ENCODE results near the gene POLH. TPM values are rescaled to one million over a fixed set of nuclear protein-coding genes. Genes with fewer than 3 reads are reported as not detected.
A peak's percentile ranks its signal among the peaks of the same experiment; 100 is the strongest.
"Not testable (repeated sequence)": the region's sequence is repeated elsewhere in the genome, so short reads cannot be mapped to it uniquely, and the experiment has no call there.

The POLH gene
- total and polyA plus RNA-seq, 2 experiments from 2014 or later = 5.6 to 10.3 TPM

- no peaks in the 10 kb centered on the region for H3K4me1 ChIP-seq (ENCODE audit: low read depth)
- no peaks in the 10 kb centered on the region for H3K27me3 ChIP-seq
- DNase-seq (ENCODE audit: low read depth in 1 of 2, low spot score in 1 of 2) = no peak
- no peak overlapping the region for H3K27ac ChIP-seq
- TF ChIP-seq CTCF (IDR thresholded peaks at IDR 0.05; ENCODE audit: low read depth, low read length) = no peak
- no peaks in the 10 kb centered on the region for H3K9me3 ChIP-seq (ENCODE audit: low read depth)
- no peak overlapping the region for H3K4me3 ChIP-seq
- peaks cover 26% of the 10 kb centered on the region for H3K36me3 ChIP-seq
Measured at GRCh38 chr6:43588194-43588593, 12.2 kb downstream of the POLH start.

- not testable (repeated sequence) for H3K4me1 ChIP-seq (ENCODE audit: low read depth); H3K27ac ChIP-seq; H3K9me3 ChIP-seq (ENCODE audit: low read depth); DNase-seq (ENCODE audit: low read depth in 1 of 2, low spot score in 1 of 2); H3K4me3 ChIP-seq; H3K27me3 ChIP-seq
- H3K36me3 ChIP-seq = peaks cover 12% of the 10 kb centered on the region
Measured at GRCh38 chr6:43589564-43589963, 13.6 kb downstream of the POLH start.

GRCh38 chr6:43593938-43594337 lies 18.0 kb downstream of the POLH start:
- Histone ChIP-seq H3K4me1 (ENCODE audit: low read depth) (no peaks in the 10 kb centered on the region), H3K27ac (no peak overlapping the region), H3K27me3 (no peaks in the 10 kb centered on the region), H3K9me3 (ENCODE audit: low read depth) (no peaks in the 10 kb centered on the region), H3K4me3 (no peak overlapping the region), H3K36me3 (peaks cover 4% of the 10 kb centered on the region)
- no peak for TF ChIP-seq CTCF (IDR thresholded peaks at IDR 0.05; ENCODE audit: low read depth, low read length)
- peak in 1 of 2 donors; percentile 50 for DNase-seq (ENCODE audit: low read depth in 1 of 2, low spot score in 1 of 2)

- H3K36me3 ChIP-seq = peaks cover 21% of the 10 kb centered on the region
Measured at GRCh38 chr6:43600595-43600994, 24.6 kb downstream of the POLH start.

GRCh38 chr6:43604174-43604573 lies 28.2 kb downstream of the POLH start:
- DNase-seq (ENCODE audit: low read depth in 1 of 2, low spot score in 1 of 2) = peak in 1 of 2 donors; percentile 84
- Histone ChIP-seq H3K27me3 (no peaks in the 10 kb centered on the region), H3K9me3 (ENCODE audit: low read depth) (no peaks in the 10 kb centered on the region), H3K27ac (no peak overlapping the region), H3K4me3 (no peak overlapping the region), H3K4me1 (ENCODE audit: low read depth) (peaks cover 8% of the 10 kb centered on the region), H3K36me3 (peaks cover 27% of the 10 kb centered on the region)
- no peak for TF ChIP-seq CTCF (IDR thresholded peaks at IDR 0.05; ENCODE audit: low read depth, low read length)

More at GRCh38 chr6:43600595-43600994, 24.6 kb downstream of the POLH start:
- Histone ChIP-seq H3K27me3 (no peaks in the 10 kb centered on the region), H3K4me1 (ENCODE audit: low read depth) (no peaks in the 10 kb centered on the region), H3K9me3 (ENCODE audit: low read depth) (no peaks in the 10 kb centered on the region), H3K4me3 (no peak overlapping the region), H3K27ac (no peak overlapping the region)
- DNase-seq (ENCODE audit: low read depth in 1 of 2, low spot score in 1 of 2) = no peak
- no peak for TF ChIP-seq CTCF (IDR thresholded peaks at IDR 0.05; ENCODE audit: low read depth, low read length)

GRCh38 chr6:43606019-43606418 lies 30.0 kb downstream of the POLH start:
- no peak for DNase-seq (ENCODE audit: low read depth in 1 of 2, low spot score in 1 of 2)
- Histone ChIP-seq H3K36me3 (peaks cover 27% of the 10 kb centered on the region), H3K4me1 (ENCODE audit: low read depth) (peaks cover 18% of the 10 kb centered on the region), H3K27me3 (no peaks in the 10 kb centered on the region), H3K27ac (no peak overlapping the region), H3K4me3 (no peak overlapping the region), H3K9me3 (ENCODE audit: low read depth) (no peaks in the 10 kb centered on the region)
- TF ChIP-seq CTCF (IDR thresholded peaks at IDR 0.05; ENCODE audit: low read depth, low read length) = no peak
